Measurements from ENCODE around the gene TNFRSF18. TPM values are rescaled to one million over a fixed set of nuclear protein-coding genes. Genes with fewer than 3 reads are reported as not detected.

TNFRSF18 gene
- total RNA-seq, 2 experiments from 2014 or later: not detected

DNA sequence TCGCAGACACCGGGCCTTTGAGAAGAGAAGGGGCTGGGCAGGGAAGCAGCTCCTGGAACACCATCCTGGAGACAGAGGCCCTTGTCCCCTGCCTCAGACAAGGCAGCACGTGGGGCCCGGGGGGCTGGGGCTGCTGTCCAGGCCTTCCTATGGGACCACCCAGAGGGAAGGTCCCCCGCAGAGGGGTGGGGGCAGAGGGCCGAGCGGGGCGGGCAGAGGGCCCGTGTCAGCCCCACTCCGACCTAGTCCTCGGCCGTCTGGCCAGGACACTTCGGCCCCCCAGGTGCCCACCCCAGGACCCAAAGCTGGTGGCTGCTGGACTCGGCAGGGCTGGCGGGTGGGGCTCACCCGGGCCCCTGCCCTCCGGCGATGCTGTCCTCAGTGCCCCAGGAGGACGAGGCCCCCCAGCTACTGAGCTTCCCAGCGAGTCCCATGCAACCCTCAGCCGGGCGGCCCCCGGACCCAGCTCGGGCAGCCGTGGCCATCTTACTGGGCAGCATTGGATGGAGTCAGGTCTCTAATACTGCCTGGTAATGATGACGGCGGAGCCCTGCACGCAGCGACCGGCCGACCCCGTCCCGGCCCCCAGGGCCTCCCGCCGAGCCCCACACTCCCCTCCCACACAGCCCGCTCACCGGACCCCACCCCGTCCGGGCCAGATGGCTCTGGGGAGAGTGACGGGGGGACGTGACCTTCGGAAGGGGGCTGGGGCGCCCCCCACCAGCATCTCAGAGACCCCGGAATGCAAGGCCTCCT is 39.6 kb downstream of the TNFRSF18 start:
- ChIA-PET CTCF (ENCODE audit: unreplicated experiment) (no interaction called here), POLR2A (no interaction called here)
- no peaks in the 10 kb centered on the region for H3K79me2 ChIP-seq (ENCODE audit: insufficient read depth, low read depth, low read length)
- H3K4me1 ChIP-seq (ENCODE audit: insufficient read depth, low read length, poor library complexity, severe bottlenecking): no peaks in the 10 kb centered on the region
- intact Hi-C loops (cut with micrococcal nuclease; ENCODE audit: unreplicated experiment): no loop called here
- TF ChIP-seq, protein P1, sequence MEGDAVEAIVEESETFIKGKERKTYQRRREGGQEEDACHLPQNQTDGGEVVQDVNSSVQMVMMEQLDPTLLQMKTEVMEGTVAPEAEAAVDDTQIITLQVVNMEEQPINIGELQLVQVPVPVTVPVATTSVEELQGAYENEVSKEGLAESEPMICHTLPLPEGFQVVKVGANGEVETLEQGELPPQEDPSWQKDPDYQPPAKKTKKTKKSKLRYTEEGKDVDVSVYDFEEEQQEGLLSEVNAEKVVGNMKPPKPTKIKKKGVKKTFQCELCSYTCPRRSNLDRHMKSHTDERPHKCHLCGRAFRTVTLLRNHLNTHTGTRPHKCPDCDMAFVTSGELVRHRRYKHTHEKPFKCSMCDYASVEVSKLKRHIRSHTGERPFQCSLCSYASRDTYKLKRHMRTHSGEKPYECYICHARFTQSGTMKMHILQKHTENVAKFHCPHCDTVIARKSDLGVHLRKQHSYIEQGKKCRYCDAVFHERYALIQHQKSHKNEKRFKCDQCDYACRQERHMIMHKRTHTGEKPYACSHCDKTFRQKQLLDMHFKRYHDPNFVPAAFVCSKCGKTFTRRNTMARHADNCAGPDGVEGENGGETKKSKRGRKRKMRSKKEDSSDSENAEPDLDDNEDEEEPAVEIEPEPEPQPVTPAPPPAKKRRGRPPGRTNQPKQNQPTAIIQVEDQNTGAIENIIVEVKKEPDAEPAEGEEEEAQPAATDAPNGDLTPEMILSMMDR (conservative IDR thresholded peaks at IDR 0.05; ENCODE audit: low read length): no peak
- TF ChIP-seq EZH2phosphoT487 (IDR thresholded peaks at IDR 0.05; ENCODE audit: borderline replicate concordance, low read depth, low read length): no peak
- H3K4me3 ChIP-seq (ENCODE audit: low read depth, low read length, poor library complexity, severe bottlenecking): no peak overlapping the region
- H3K9me2 ChIP-seq (ENCODE audit: insufficient read depth, low read length): no peaks in the 10 kb centered on the region
- no peak for DNase-seq (ENCODE audit: low spot score)
- H4K20me1 ChIP-seq (ENCODE audit: insufficient read depth, low read length): no peaks in the 10 kb centered on the region
- no peaks in the 10 kb centered on the region for H3K9me3 ChIP-seq (ENCODE audit: low read length)
- H2AFZ ChIP-seq (ENCODE audit: low read length): no peak overlapping the region
- no peak overlapping the region for H3K27ac ChIP-seq (ENCODE audit: low read depth, low read length, poor library complexity, severe bottlenecking)
- no peak overlapping the region for H3K4me2 ChIP-seq (ENCODE audit: low read length)
- no peaks in the 10 kb centered on the region for H3K36me3 ChIP-seq (ENCODE audit: insufficient read depth, low read length)
- no TSS peak for BruUV-seq (replicated peaks)

DNA sequence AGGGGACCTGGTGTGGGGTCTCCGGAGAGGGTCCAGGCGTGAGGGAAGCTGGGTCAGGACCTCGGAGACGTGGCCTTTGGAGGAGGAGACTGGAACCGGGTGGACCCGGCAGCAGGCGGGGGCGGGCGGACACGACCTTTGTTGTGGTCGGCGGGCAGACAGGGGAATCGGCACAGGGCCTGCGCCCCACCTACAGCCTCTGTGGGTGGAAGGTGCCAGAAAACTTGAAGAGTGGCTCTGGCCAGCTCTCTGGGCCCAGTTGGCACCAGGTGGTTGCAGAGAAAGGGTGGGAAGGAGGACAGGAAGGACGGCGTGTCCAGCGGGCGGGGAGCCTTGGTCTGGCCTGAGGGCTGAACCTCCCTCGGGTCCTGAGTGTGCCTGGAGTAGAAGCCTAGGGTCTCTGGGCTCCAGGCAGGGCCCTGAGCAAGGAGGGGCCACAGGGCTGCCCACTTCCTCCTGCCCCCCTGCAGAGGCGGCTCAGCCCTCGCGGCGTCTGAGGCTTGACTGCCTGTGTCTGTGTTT is 40.4 kb downstream of the TNFRSF18 start:
- Histone ChIP-seq H3K27ac (ENCODE audit: low read depth, low read length, poor library complexity, severe bottlenecking) (no peak overlapping the region), H3K36me3 (ENCODE audit: insufficient read depth, low read length) (no peaks in the 10 kb centered on the region), H3K4me1 (ENCODE audit: insufficient read depth, low read length, poor library complexity, severe bottlenecking) (no peaks in the 10 kb centered on the region), H3K4me3 (ENCODE audit: low read depth, low read length, poor library complexity, severe bottlenecking) (no peak overlapping the region), H4K20me1 (ENCODE audit: insufficient read depth, low read length) (no peaks in the 10 kb centered on the region), H3K9me3 (ENCODE audit: low read length) (no peaks in the 10 kb centered on the region), H3K9me2 (ENCODE audit: insufficient read depth, low read length) (no peaks in the 10 kb centered on the region), H3K79me2 (ENCODE audit: insufficient read depth, low read depth, low read length) (no peaks in the 10 kb centered on the region), H2AFZ (ENCODE audit: low read length) (no peak overlapping the region), H3K4me2 (ENCODE audit: low read length) (no peak overlapping the region)
- POLR2A ChIA-PET: interaction anchor here (0.6 kb wide), 1 partner anchor 71 kb away, joined by 3 read pairs; no protein-coding TSS in a partner anchor
- CTCF ChIA-PET (ENCODE audit: unreplicated experiment): no interaction called here
- BruUV-seq (replicated peaks): no TSS peak
- TF ChIP-seq, protein P1 (conservative IDR thresholded peaks at IDR 0.05; ENCODE audit: low read length): no peak
- TF ChIP-seq EZH2phosphoT487 (IDR thresholded peaks at IDR 0.05; ENCODE audit: borderline replicate concordance, low read depth, low read length): no peak
- DNase-seq (ENCODE audit: low spot score): no peak
- intact Hi-C loops (cut with micrococcal nuclease; ENCODE audit: unreplicated experiment): no loop called here

DNA sequence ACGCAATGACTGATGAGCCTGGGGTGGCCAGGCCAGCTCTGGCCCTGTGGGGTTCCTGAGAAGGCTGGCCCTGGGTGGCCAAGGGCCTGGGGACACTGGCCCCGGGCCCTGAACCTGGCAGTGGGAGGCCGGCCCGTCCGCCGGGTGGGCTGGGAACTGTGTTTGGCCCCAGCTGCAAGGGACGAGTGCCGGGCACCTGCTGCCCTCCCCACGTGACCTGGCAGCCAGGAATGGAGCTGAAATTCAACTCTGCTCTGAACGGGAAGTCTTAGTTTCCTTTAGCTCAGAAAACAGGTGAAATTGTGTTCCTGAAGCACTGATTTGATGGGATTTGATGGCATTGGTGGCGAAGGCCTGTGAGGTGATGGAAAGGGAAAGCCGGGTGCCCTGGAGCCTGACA is 40.9 kb downstream of the TNFRSF18 start:
- no peak for DNase-seq (ENCODE audit: low spot score)
- no TSS peak for BruUV-seq (replicated peaks)
- CTCF ChIA-PET (ENCODE audit: unreplicated experiment): no interaction called here

More for the DNA sequence above, 40.9 kb downstream of the TNFRSF18 start:
- Histone ChIP-seq H3K9me3 (ENCODE audit: low read length) (no peaks in the 10 kb centered on the region), H3K4me2 (ENCODE audit: low read length) (no peak overlapping the region), H3K36me3 (ENCODE audit: insufficient read depth, low read length) (no peaks in the 10 kb centered on the region), H3K79me2 (ENCODE audit: insufficient read depth, low read depth, low read length) (no peaks in the 10 kb centered on the region), H3K27ac (ENCODE audit: low read depth, low read length, poor library complexity, severe bottlenecking) (no peak overlapping the region), H4K20me1 (ENCODE audit: insufficient read depth, low read length) (no peaks in the 10 kb centered on the region), H2AFZ (ENCODE audit: low read length) (no peak overlapping the region), H3K4me1 (ENCODE audit: insufficient read depth, low read length, poor library complexity, severe bottlenecking) (no peaks in the 10 kb centered on the region), H3K9me2 (ENCODE audit: insufficient read depth, low read length) (no peaks in the 10 kb centered on the region), H3K4me3 (ENCODE audit: low read depth, low read length, poor library complexity, severe bottlenecking) (no peak overlapping the region)
- intact Hi-C loops (cut with micrococcal nuclease; ENCODE audit: unreplicated experiment): no loop called here
- POLR2A ChIA-PET: interaction anchor here (0.6 kb wide), 1 partner anchor 70 kb away, joined by 3 read pairs; no protein-coding TSS in a partner anchor
- TF ChIP-seq EZH2phosphoT487 (IDR thresholded peaks at IDR 0.05; ENCODE audit: borderline replicate concordance, low read depth, low read length): no peak
- TF ChIP-seq, protein P1 (conservative IDR thresholded peaks at IDR 0.05; ENCODE audit: low read length): no peak

Measured in OCI-LY7 (cell line).